ENCODE results near the gene PTPRE.

PTPRE gene

DNA sequence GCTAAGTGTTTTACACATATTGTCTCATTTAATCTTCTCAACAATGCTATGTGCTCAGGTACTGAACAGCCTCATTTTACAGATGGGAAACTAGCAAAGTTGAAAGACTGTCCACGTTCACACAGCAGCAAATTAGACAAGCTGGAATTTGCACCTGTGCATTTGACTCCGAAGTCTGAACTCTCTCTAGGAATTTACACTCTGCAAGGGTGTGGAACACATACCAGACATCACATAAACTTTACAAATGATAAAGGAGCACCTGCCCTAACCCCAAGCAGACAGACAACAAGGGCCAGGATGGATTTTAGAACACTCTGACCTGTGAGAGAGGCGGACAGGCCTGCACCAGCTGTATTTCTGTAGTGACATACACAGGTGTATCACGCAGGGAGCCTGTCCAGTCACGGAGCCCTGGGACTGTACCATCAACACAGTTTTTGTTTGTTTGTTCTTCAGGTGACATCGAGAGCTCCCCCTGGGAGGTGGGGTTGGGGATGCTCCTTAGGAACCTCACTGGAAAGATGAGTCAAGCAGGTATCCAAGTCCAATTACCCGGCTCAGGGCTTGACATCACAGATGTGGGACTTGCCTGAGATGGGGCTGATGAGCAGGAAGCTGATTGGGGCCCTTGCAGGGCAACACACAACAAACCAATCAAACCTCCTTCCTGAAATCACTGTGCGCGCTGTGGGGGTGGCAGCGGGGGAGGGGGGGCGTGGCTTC is 188.3 kb downstream of the PTPRE start:
- no peak for DNase-seq (ENCODE audit: low read depth, low spot score)

DNA sequence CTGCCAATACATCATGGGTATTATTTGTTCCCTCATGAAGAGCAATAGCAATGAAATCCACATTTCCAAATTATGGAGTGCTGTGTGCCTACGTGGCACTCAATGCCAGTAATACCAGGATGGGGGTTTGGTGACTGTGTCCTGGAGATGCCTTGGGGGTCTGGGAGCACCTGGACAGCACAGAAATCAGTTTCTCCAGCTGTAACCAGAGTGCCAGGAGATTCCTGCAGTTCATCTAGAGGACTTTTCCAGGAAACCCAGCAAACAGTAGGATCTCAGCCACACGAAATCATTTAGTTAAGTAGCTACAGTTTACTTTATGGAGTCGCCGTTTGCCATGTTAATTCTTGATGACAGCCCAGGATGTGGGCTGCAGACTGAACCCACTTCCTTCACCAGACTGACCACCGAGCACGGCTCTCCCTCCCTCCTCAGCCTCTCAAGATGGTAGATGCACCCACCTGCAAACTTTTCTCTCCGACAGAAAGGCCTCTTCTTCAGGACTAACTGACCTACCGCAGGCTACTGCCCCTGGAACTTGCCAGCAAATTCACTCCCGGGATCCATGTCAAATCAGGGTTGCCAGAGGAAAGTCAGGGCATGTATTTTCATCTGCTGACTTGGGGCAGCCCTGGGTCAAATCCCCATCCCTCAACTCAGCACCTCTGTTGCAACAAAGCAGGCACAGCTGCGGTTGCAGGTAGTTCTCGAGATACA is 189.0 kb downstream of the PTPRE start:
- no peak for DNase-seq (ENCODE audit: low read depth, low spot score)

DNA sequence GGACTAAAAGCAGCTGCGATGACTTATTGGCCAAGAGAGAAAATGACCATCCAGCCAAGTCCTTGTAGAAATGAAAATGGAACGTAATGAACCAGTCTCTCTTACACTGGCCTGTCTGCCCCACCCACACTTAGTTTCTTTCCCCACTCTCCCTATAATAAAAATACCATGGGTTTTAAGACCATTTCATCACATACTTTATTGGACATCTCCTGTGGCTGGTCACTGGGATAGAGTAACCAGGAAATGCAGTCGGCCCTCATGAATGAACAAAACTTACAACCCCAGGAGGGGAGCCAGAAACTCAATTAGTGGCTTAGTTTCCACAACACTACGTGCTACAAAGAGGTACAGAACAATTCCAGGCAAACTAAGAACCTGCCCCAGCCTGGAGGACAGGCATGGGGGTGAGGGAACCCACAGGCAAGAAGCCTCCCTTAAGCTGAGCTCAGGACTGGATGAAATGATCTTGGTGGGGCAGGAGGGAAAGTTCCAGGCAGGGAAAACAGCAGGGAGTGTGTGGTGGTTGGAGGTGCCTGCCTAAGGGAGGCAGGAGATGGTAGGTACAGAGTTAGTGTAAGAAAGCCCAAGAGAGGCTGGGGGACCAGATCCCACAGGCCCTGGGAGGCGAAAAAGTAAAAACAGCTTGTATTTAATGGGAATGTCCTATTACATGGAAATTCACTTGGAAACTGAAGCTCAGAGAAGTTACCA is 189.7 kb downstream of the PTPRE start:
- DNase-seq (ENCODE audit: low read depth, low spot score) = no peak

DNA sequence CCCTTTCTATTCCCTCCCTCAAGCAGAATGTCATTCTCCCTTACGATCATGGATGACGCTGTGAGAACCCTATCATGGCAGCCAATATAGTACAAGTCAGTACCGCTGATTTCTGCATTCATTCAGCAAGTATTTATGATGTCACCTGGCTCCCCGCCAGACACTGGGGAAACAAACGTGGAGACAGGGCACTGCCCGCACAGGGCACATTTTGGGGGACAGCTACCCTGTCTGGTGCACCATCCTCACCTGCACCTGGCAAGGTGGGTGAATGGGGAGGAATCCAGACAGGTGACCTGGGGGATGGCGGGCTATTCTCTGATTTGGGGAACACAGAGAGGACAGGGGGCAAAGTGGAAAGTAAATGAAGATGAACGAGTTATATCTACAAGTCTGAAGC is 190.9 kb downstream of the PTPRE start:
- DNase-seq (ENCODE audit: low read depth, low spot score) = no peak

DNA sequence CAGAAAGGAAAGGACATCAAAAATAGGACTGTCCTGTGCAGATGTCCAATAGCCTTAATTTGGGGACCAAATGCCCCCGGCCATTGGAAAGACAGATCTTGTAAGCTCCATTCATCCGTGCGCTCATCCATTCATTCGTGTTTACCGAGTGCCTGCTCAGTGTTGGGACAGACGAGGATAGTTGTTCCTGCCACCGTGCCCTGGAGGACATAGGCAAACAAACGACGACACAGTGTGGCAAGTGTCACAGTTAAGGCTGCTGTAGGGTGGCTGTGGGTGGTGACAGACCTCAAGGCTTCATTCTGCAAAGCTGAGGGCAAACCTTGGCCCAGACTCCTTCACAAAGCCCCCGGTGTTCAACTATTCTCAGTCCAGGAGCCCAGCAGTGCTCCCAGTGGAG is 191.7 kb downstream of the PTPRE start:
- no peak for DNase-seq (ENCODE audit: low read depth, low spot score)

DNA sequence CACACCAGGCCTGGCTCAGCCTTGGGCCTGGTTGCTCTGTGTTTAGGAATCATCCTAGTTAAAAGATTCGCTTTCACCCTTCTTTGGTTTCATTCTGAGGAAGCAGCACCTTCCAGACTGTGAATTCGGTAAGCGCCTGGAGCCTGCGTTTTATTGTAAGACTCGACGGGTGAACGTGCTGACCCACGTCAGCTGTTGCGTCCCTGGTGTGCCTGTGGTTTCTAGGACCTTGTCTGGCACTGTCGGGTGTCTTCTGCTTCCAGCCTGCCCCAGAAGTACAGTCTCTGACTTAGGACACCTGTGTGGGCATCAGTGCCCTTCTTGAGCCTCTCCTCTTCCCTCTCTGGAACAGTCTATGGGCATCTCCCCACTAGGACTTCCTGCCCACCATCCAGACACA is 193.0 kb downstream of the PTPRE start:
- DNase-seq (ENCODE audit: low read depth, low spot score) = no peak

DNA sequence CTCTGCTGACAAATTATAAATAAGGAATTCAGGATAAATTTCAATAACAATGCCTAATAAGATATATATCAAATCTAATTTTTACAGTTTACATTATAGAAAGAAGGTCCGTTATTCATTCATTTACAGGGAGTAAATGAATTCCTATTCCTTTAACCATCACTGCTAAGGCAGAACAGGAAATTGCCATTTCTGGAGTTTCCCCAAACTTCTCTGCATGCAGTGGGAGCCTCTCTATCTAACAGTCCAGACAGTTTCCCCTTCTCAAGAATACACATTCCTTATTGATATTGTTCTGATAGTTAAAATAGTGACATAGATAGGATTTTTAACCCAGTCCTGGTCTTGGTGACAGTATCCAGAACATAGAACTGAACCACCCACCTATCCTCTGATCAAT is 195.0 kb downstream of the PTPRE start:
- no peak for DNase-seq (ENCODE audit: low read depth, low spot score)

DNA sequence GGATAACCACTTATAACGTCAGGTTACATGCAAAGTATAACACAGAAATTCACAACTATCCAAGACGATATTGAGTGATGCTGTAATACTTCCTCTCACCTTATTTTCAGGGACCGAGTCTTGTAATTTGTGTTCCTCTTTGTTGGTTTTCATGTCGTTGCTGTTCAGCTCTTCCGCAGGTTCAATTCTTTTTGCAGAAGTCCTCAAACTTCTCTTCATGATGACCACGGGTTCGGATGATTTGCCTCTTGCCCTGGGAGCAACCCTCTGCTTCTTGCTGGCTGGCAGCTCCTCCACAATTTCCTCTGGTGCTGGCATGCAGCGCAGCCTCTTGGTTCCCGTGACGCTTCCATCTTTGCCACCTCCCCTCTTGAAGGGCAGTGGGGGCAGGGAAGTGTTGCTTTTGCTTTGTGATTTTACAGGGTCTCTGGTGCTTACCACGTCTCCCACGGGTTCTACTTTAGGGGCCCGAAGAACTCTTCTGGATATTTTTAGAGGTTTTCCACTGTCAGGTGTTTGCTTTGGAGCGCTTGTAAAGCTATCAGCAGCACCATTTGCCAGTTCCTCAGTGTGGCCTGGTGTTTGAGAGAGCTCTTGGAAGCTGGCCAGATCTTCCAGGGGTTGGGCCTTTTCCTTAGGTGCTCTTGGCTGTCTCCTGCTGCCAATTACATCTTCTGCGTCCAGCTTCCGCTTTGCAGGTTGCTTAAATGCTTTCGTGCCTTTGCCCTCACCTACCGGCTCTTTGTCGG is 195.8 kb downstream of the PTPRE start:
- DNase-seq (ENCODE audit: low read depth, low spot score) = no peak

DNA sequence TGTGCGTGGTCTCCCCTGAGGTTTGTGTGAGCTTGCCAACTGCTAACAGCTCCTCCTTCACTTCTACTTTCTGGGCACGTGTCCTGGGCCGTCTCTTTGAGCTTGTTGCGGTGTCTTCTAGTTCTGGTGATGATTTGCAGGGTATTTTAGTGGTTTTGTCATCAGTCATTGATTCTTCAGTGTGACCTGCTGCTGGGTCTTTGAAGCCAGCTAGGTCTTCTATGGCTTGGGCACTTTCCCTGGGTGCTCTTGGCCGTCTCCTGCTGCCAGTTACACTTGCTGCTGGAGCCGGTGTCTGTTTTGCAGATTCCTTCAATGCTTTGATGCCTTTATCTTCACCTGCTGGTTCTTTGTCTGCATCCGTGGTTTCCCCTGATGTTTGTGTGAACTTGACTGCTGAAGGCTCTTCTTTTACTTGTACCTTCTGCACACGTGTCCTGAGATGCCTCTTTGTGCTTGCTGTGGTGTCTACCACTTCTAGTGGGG is 196.4 kb downstream of the PTPRE start:
- DNase-seq (ENCODE audit: low read depth, low spot score) = no peak

DNA sequence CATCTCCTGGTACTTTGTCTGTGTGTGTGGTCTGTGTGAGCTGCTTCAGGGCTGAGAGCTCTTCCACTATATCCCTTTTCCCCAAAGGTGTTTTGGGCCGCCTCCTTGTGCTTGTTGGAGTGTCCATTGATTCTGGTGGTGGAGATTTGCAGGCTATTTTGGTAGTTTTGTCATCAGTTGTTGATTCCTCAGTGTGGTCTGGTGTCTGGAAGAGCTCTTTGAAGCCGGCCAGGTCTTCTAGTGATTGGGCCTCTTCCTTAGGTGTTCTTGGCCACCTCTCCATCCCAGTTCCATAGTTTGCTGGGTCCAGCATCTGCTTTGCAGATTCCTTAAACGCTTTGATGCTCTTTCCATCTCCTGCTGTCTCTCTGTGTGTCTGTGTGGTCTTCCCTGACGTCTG is 198.5 kb downstream of the PTPRE start:
- DNase-seq (ENCODE audit: low read depth, low spot score) = no peak

DNA sequence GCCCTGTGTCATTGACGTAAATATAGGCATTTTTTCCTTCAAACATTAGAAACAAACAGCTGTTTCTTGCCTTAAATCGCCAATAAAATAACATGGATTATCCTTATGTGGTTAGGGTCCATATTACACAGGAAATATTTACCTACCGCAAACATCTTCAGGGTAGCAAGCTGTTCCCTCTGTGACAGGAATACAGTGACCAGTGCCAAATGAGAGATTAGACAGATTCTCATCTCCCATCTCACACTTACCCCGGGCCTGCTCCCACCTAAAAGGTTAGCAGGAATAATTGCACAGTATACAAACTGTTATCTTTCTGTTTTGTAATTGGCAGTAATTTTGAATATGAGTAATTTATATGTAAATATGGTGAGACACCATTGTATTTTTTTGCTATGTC is 202.8 kb downstream of the PTPRE start:
- no peak for DNase-seq (ENCODE audit: low read depth, low spot score)

DNA sequence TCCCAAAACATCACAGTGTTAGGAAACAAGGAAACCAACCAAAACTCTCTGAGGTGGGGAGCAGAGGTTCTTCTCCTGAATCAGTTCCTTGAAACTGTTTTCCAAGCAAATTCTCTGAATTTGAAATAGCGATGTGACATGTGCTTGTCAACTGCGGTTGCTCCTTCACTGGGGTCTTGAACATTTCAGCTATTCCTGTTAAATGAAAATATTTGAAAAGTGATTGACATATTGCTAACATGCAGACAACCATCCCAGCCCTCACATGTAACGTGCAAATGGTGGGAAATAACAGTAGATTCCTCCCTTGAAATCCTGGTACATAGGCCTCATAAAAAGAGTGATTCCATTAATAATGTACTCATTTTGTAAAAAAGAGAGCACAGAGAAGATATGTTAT is 203.4 kb downstream of the PTPRE start:
- DNase-seq (ENCODE audit: low read depth, low spot score) = no peak

DNA sequence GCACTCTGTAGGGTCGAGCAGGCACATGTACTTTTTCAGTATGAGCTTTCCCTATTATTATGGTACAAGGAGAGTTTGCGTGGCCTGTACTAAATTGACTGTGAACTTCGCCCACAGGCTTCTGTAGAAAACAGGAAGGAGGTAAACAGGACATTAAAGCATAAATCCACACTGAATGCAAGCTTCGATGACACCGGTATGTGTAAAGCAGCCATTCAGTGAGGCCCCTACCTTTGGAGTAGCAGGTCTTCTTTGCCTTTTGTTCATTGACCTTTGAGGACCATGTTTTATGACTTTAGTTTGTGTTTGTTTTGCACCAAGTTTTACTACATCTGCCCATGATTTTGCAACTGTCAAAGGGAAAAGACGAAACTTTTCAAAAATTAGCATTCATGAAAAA is 204.8 kb downstream of the PTPRE start:
- no peak for DNase-seq (ENCODE audit: low read depth, low spot score)

DNA sequence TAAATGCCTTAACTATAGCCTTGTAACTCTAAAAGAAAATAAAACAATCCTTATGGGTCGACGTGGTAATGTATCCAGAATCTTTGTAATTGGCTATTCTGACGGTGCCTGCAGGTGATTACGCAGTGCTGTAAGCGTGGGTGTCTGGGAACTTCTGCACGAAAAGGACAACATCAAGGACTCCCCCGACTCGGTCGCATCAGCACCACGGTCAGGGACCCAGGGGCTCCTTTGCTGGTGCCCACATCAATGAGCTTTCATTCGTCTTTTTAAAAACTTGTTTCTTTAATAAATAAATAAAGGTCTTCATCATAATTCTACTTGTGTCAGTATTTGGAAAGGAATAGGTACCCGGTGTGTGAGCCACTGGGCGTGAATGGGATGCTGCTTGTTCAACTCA is 206.1 kb downstream of the PTPRE start:
- no peak for DNase-seq (ENCODE audit: low read depth, low spot score)

DNA sequence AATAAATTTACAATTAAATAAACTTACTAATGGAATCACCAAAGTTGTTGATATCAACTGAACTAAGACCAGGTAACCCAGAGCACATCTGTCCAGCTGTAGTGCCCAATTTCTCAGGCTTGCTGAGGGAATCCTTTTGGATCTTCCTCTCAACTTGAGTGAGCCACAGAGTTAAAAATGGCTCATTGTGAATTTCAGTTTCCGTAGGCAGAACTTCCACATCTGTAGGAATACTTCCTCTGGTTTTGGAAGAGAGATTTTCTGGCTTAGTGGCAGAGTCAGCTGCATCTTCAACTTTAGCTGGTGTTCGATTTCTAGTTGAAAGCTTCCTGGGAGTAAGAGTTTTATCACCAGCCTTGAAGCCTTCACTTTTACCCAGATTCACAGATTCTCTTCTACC is 208.0 kb downstream of the PTPRE start:
- DNase-seq (ENCODE audit: low read depth, low spot score) = no peak

DNA sequence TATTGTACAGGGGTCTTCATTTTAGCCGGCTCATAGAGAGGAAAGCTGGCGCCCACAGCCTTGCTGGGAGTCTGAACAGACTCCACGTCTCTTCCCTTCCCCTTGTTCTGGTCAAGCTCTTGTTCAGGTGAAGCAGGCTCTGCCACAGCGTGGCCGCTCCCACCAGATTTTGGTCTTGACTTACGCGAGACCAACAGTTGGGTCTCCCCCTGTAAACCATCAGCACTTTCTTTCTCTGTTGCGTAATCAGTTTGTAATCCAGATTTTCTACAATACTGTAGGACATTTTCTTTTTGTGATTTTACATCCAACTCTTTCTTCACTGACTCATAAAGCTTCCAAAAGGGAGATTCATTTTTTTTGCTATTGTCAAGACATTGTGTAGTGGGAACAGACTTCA is 208.5 kb downstream of the PTPRE start:
- no peak for DNase-seq (ENCODE audit: low read depth, low spot score)

DNA sequence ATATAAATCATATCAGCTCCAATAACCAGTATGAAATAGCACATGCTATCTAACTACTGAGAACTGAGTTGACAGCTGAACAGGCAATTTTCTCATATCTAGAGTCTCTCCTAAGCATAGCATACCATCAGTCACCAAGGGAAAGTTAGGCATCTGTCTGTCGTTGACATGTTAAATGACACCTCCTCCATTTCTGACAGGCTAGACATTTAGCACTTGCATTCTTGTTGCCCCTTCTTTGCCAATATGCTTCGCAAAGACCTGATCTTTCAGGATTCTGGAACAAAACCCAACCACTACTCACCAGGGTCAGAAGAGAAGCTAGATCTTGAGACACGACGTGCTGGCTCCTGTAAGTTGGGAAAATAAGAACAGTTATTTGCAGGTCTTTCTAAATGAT is 209.3 kb downstream of the PTPRE start:
- no peak for DNase-seq (ENCODE audit: low read depth, low spot score)

DNA sequence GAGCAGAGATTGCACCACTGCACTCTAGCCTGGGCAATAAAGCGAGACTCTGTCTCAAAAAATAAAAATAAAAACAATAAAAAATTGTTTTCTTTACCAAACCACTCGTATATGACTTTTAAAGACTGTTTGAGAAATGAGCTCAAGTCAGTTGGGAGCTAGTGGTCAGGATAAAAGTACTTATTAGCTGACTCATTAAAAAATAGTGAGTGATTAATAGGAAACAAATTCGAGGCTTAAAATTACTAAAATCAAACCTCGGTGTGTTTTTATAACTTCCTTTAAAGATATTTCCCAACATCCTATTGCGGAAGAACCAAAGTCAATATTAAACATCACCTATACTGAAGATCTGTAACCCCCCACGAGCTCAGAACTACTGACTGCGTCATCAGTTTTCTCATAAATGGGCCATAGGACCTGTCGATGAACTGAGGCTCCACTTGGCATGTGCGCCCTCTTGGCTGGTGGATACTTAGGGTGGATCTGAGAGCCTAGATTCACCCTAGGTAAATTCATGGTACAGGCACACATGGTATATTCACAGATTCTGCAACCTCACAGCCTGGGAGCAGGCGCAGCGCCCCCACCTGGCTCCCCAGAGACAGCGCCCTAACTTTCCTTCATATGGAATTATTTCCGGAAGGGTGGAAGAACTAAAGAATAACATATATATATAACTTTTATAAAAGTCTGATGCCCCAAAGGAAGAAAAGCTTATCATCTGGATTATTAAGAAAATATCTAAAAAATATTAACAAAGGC is 210.1 kb downstream of the PTPRE start:
- DNase-seq (ENCODE audit: low read depth, low spot score) = no peak

DNA sequence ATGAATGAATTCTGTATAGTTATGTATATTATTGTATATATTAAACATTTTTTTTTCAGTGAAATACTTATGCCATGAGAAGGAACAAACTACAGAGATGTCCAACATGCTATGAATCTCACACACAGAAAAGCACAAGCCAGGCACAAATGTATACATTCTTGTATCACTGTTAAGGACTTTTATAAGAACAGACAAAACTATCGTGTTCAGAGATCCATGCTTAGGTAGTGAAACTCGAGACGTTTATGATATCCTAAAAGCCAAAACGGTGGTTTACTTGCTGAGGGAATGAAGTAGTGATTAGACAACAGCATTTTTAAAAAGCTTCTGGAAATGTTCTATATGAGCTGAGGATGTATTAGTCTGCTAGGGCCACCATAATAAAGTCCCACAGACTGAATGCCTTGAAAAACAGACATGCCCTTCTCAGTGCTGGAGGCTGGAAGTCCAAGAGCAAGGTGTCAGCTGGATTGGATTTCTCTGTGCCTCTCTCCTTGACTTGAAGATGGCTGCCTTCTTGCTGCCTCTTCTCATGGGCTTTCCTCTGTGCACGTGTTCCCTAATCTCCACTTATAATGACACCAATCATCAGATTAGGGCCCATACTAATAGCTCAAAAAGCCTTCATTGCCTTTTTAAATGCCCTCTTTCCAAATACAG is 215.0 kb downstream of the PTPRE start:
- DNase-seq (ENCODE audit: low read depth, low spot score) = no peak

DNA sequence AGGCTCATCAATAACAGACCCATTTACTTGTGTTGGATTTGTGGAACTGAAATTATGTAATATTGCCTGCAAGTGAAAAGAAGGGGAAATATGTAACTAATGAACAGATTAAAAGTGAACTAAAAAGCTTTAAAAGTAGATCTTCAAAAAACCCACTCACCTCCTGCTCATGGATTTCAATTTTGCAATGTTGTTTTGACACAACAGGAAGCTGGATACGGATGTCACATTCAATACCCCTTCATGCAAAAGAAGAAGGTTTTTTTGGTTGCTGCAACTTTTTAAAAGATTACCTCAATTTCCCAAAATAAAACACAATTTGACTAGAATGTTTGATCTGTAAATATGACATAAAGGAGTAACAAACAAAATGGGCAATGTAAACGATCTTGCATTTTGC is 216.0 kb downstream of the PTPRE start:
- DNase-seq (ENCODE audit: low read depth, low spot score) = no peak

DNA sequence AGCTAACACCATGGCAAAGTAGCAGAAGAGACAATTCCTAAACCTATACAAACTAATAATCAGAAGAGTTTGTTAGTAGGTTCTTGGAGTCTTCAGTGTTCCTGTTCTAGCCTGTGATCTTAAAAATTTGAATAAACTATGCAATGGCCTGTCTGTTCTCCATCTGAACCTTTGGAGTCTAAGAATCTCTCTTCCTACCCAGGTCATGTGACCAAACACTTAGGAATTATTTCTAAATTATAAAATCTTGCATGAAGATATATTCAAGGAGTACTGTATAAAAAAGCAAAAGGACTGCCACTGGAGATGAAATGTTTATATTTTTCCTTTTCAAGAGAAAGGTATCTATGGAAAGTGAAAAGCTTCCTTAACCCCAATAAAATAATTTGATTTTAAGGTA is 216.9 kb downstream of the PTPRE start:
- DNase-seq (ENCODE audit: low read depth, low spot score) = no peak

All from smooth muscle cell of the brain vasculature (primary cell).